Liver (tissue), 3 donors: ENCODE data around the gene SIM2.

ENCODE experiments used
- EGR1 ChIP-seq, 2 donors: IDR thresholded peaks; 2 replicates each; pipeline ENCODE4 v1.6.1; 2016 to 2018; ENCODE audit warnings: antibody characterized with exemption in 2 of 2, low read depth in 2 of 2
- FOXA1 ChIP-seq: IDR thresholded peaks from 2 replicates; pipeline ENCODE4 v1.6.1; 2016; ENCODE audit warnings: antibody characterized with exemption
- GABPA ChIP-seq, 2 donors: IDR thresholded peaks in 1 of 2; conservative IDR thresholded peaks in 1 of 2; 2 replicates each; pipeline ENCODE4 v1.6.1; 2016; ENCODE audit warnings: antibody characterized with exemption in 2 of 2, mild to moderate bottlenecking in 1 of 2, moderate library complexity in 1 of 2
- HNF4A ChIP-seq, 2 donors: conservative IDR thresholded peaks; 2 replicates each; pipeline ENCODE4 v1.6.1; 2016; ENCODE audit warnings: antibody characterized with exemption in 2 of 2, mild to moderate bottlenecking in 2 of 2
- RAD21 ChIP-seq, 2 donors: IDR thresholded peaks; 2 replicates each; pipeline ENCODE4 v1.6.1; 2016; ENCODE audit warnings: antibody characterized with exemption in 2 of 2, mild to moderate bottlenecking in 2 of 2
- RXRA ChIP-seq, 2 donors: IDR thresholded peaks; 2 replicates each; pipeline ENCODE4 v1.6.1; 2017 to 2018; ENCODE audit warnings: antibody characterized with exemption in 2 of 2, mild to moderate bottlenecking in 1 of 2
- SP1 ChIP-seq: IDR thresholded peaks from 2 replicates; pipeline ENCODE4 v1.6.1; 2018; ENCODE audit warnings: antibody characterized with exemption, mild to moderate bottlenecking
- TAF1 ChIP-seq: conservative IDR thresholded peaks from 2 replicates; pipeline ENCODE4 v1.6.1; 2016; ENCODE audit warnings: antibody characterized with exemption, mild to moderate bottlenecking
- YY1 ChIP-seq: IDR thresholded peaks from 2 replicates; pipeline ENCODE4 v1.6.1; 2016; ENCODE audit warnings: antibody characterized with exemption, mild to moderate bottlenecking
- TF ChIP-seq, protein P1 (sequence below): fragments of 150-350 bp; IDR thresholded peaks from 2 replicates; pipeline ENCODE4 v1.5.1; 2017; ENCODE audit warnings: improper control_type of control experiment, low read depth, low read length; ENCODE audit not compliant: missing input control
- TF ChIP-seq, protein P2 (sequence below): IDR thresholded peaks from 2 replicates; pipeline ENCODE4 v1.6.1; 2016; ENCODE audit warnings: antibody characterized with exemption, mild to moderate bottlenecking
- TF ChIP-seq, protein P3 (sequence below): IDR thresholded peaks from 2 replicates; pipeline ENCODE4 v1.6.1; 2016; ENCODE audit warnings: antibody characterized with exemption
- TF ChIP-seq, protein P4 (sequence below): IDR thresholded peaks from 2 replicates; pipeline ENCODE4 v1.6.1; 2016; ENCODE audit warnings: antibody characterized with exemption
- TF ChIP-seq, protein P5 (sequence below): IDR thresholded peaks from 2 replicates; pipeline ENCODE4 v1.6.1; 2016; ENCODE audit warnings: antibody characterized with exemption
- donor health status: healthy.
- donor health status: healthy.

DNA sequence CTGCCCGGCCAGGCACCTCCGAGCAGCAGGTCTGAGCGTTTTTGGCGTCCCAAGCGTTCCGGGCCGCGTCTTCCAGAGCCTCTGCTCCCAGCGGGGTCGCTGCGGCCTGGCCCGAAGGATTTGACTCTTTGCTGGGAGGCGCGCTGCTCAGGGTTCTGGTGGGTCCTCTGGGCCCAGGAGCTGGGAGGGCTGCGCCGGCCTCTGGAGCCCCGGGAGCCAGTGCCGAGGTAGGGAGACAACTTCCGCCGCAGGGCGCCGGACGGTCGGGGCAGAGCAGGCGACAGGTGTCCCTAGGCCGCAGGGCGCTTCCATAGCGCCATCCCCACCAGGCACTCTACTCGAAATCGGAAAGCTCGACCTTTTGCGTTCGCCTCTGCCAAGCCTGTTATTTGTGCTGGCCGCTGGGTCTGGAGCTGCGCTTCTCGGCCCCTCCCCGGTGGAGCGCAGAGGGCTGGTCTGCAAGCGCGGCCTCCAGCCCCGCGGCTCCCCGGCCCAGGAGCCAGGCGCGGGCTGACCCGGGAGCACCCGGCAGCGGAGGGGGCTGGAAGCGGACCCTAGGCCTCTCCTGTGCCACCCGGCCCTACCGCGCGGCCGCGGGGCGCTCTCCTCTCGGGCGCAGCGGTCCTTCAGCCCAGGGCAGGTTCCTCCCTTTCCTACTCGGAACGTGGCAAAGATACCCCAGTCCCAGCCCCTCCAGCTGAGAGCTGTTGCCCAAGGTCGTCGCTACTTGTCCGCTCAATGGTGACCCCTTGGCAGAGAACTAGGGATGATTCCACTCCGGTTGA is 2.2 kb downstream of the SIM2 start:
- TF ChIP-seq RAD21 (IDR thresholded peaks at IDR 0.05) (no peak), EGR1 (IDR thresholded peaks at IDR 0.05; ENCODE audit: low read depth in 2 of 2) (no peak), TAF1 (no peak), YY1 (no peak), SP1 (no peak), FOXA1 (no peak), GABPA (IDR thresholded peaks at IDR 0.05 in 1 of 2, conservative IDR thresholded peaks at IDR 0.05 in 1 of 2) (no peak), RXRA (IDR thresholded peaks at IDR 0.05) (no peak), HNF4A (conservative IDR thresholded peaks at IDR 0.05) (no peak)
- TF ChIP-seq, protein P1, sequence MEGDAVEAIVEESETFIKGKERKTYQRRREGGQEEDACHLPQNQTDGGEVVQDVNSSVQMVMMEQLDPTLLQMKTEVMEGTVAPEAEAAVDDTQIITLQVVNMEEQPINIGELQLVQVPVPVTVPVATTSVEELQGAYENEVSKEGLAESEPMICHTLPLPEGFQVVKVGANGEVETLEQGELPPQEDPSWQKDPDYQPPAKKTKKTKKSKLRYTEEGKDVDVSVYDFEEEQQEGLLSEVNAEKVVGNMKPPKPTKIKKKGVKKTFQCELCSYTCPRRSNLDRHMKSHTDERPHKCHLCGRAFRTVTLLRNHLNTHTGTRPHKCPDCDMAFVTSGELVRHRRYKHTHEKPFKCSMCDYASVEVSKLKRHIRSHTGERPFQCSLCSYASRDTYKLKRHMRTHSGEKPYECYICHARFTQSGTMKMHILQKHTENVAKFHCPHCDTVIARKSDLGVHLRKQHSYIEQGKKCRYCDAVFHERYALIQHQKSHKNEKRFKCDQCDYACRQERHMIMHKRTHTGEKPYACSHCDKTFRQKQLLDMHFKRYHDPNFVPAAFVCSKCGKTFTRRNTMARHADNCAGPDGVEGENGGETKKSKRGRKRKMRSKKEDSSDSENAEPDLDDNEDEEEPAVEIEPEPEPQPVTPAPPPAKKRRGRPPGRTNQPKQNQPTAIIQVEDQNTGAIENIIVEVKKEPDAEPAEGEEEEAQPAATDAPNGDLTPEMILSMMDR: no peak
- TF ChIP-seq, protein P2, sequence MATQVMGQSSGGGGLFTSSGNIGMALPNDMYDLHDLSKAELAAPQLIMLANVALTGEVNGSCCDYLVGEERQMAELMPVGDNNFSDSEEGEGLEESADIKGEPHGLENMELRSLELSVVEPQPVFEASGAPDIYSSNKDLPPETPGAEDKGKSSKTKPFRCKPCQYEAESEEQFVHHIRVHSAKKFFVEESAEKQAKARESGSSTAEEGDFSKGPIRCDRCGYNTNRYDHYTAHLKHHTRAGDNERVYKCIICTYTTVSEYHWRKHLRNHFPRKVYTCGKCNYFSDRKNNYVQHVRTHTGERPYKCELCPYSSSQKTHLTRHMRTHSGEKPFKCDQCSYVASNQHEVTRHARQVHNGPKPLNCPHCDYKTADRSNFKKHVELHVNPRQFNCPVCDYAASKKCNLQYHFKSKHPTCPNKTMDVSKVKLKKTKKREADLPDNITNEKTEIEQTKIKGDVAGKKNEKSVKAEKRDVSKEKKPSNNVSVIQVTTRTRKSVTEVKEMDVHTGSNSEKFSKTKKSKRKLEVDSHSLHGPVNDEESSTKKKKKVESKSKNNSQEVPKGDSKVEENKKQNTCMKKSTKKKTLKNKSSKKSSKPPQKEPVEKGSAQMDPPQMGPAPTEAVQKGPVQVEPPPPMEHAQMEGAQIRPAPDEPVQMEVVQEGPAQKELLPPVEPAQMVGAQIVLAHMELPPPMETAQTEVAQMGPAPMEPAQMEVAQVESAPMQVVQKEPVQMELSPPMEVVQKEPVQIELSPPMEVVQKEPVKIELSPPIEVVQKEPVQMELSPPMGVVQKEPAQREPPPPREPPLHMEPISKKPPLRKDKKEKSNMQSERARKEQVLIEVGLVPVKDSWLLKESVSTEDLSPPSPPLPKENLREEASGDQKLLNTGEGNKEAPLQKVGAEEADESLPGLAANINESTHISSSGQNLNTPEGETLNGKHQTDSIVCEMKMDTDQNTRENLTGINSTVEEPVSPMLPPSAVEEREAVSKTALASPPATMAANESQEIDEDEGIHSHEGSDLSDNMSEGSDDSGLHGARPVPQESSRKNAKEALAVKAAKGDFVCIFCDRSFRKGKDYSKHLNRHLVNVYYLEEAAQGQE: no peak
- TF ChIP-seq, protein P3, sequence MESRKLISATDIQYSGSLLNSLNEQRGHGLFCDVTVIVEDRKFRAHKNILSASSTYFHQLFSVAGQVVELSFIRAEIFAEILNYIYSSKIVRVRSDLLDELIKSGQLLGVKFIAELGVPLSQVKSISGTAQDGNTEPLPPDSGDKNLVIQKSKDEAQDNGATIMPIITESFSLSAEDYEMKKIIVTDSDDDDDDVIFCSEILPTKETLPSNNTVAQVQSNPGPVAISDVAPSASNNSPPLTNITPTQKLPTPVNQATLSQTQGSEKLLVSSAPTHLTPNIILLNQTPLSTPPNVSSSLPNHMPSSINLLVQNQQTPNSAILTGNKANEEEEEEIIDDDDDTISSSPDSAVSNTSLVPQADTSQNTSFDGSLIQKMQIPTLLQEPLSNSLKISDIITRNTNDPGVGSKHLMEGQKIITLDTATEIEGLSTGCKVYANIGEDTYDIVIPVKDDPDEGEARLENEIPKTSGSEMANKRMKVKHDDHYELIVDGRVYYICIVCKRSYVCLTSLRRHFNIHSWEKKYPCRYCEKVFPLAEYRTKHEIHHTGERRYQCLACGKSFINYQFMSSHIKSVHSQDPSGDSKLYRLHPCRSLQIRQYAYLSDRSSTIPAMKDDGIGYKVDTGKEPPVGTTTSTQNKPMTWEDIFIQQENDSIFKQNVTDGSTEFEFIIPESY: no peak
- TF ChIP-seq, protein P4, sequence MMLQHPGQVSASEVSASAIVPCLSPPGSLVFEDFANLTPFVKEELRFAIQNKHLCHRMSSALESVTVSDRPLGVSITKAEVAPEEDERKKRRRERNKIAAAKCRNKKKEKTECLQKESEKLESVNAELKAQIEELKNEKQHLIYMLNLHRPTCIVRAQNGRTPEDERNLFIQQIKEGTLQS: no peak
- TF ChIP-seq, protein P5, sequence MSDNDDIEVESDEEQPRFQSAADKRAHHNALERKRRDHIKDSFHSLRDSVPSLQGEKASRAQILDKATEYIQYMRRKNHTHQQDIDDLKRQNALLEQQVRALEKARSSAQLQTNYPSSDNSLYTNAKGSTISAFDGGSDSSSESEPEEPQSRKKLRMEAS: no peak
